ENCODE results near the gene GPX3.

The GPX3 gene

DNA sequence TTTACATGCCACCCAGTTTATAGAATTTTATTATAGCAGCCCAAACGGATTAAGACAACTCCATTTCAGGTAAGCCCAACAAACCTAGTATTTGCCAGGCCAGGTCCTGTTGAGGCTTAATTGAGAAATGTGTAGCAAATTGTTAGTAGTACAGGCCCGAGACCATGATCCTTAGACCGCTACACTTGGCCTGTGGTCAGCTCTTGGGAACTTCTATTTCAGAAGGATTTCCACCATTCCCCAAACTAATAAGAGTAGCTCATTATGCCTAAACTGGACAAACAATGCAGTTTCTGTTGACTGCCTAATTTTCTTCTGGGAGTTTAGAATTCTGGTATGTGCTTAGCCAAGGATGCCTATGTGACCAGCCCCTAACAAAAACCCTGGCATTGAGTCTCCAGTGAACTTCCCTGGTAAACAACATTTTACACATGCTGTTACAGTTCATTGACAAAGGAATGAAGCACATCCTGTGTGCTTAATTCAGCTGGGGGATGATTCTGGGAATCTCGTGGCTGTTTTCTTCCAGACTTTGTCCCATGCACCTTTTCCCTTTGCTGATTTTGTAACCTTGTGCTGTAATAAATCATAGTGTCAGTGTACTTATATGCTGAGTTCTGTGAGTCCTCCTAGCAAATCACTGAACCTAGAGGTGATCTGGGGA, 5.6 kb upstream of the GPX3 start:
- no peak for DNase-seq

DNA sequence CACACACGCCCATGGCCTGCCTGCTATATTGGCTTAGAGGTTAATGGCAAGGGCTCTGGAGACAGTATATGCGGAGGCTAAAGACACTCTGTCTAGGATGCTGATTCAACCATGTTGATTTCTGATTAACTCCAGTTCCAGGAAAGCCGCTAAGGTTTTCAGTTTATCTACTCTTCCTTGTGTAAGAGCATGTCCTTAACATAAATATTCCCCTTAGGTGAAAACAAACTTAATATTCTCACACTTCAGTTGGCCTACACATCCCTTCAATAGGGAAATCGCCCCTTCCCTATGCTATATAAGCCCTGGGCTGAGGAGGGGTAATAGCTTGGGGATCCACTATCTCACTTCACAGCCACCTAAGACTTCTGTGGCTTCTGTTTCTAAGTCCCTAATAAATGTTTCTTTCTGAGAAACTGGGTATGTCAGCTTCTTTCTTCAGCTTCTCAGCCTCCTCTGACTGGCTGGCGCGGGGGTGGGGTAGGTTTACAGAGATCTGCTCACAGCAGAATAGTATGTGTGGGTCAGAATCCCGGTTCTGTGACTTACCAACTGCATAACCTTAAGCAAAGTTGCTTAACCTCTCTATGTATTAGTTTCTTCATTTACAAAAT, 4.3 kb upstream of the GPX3 start:
- no peak for DNase-seq

DNA sequence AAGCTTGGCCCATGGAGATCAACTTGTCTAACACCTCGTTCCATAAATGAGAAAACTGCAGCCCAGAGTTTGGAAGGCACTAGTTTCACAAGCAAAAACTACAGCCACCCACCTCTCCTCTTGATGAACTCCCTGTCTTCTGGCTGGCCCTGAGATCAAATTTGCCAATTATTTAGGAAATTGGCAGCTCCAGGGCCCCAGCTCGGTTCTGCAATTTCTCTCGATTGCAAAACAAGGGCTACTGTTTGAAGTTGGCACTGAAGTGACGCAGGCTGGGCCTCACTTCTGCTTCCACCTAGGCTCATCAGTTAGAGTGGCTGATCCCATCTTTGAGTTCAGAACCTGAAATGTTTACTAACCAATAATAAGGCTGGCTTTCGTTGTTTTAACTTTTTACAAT, 3.7 kb upstream of the GPX3 start:
- DNase-seq = no peak

DNA sequence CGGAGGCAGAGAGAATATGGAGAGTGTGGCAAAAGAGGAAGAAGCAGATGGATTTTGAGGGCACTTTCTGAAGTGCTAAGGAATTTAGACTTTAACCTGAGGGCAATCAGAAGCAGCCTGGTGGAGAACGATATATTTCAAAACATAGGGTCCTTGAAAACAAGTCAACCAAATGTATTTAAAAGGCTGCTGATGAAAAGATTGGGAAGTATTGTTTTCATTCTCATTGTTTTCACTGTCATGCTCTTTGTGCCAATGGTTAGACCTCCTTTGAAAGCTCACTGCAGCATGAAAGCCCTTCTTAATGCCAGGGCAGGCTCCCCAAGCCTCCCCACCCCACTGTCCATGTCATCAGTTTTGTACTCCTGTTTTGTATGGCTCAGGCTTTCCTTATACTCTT, 2.5 kb upstream of the GPX3 start:
- DNase-seq = no peak

DNA sequence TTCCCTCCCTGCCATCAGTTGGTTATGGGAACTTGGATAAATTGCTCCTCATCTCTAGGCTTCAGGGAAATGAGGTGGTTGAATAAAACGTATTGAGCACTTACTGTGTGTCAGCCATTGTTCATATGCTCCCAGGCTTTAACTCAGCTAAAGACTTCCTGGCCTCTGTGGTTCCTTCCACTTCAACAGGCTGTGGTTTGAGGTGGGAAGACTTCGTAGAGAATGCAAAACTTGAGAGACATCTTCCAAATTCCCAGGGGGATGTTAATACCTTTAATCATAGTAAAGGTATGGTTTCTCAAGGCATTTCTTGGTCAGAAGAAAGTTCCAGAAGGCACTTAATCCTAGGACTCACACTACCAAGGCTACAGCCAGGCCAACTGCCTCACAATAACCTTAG, 1.5 kb upstream of the GPX3 start:
- no peak for DNase-seq

DNA sequence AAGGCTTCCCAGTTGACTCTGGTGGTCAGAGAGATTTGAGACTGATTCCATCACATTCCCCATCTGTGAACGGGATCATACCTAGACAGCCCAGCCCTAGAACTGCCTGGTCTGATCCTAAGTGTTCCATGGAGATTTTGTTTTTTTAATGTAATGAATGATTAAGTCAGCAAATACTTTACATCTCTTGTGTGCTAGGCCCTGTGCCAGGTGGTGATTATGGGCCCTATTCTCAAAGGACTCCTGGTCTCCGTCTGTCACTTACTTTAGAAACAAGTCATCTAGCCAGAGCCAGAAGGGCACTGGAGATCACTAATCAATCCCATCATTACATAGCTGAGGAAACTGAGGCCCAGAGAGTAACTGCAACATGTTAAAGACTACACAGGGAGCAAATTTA, 1.1 kb upstream of the GPX3 start:
- no peak for DNase-seq

DNA sequence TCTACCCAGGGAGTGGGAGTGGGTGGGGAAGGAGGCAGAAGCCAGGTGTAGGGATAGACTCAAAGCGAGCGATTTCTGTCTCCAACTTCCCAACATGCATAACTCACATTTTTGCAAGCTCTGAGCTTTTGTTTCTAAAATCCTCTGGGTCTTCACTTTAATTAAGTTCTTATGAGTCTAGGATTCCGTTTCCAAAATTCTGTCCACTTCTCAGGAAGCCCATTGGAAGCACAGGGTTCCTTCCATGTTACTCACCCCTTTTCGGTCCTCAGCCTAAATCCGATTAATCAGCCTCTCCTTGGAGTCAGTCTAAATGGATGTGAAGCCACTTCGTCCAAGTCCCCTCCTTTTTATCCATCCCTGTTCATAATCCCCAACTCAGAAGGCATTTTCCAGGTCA, 1.4 kb downstream of the GPX3 start:
- no peak for DNase-seq

DNA sequence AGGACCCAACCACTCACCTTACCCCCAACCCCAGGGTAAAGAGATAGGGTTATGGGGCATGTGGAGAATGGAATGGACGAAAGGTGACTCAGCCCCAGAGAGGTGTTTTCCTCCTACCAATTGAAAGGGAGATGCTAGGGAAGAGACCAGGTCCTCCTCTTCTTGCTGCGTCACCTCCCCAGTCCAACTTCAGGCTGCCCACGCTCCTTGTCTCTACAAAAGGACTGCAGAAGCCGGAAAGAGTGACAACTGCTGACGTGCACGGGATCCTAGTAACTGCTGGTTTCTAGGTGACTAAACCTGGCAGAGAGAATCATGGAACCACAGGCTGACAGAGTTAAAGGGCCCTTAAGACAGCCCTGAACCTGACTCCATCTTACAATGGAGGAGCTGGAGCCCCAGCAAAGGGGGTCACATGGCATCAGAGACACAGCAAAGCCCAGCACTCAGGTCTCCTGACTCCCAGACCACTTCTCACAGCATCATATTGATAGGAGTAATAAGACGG, 2.2 kb downstream of the GPX3 start:
- no peak for DNase-seq

DNA sequence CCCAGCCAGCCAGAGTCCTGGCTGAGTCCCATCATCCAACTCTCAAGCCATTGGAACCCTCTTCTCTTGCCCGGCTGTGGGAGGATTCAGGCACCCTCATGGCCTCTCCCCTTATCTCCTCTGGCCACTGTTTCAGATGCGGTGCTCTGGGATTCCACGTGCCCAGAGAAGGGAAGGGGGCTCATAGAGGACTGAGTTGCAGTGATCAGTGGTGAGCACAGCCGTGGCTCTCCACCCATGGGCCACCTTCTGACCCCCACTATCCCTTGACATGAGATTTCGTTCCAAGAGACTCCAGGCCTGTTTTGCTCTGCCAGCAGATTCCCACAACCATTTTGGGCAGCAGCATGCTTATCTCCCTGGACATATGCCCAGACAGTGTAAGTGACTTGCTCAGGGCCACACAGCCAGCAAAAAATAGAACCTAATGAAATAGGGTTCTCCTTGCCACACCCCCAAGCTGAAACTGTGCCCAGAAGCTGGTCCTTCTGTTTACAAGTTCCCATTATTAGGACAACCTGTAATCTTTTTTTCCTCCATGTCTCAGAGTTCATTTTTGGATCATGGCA, 2.7 kb downstream of the GPX3 start:
- DNase-seq = no peak

DNA sequence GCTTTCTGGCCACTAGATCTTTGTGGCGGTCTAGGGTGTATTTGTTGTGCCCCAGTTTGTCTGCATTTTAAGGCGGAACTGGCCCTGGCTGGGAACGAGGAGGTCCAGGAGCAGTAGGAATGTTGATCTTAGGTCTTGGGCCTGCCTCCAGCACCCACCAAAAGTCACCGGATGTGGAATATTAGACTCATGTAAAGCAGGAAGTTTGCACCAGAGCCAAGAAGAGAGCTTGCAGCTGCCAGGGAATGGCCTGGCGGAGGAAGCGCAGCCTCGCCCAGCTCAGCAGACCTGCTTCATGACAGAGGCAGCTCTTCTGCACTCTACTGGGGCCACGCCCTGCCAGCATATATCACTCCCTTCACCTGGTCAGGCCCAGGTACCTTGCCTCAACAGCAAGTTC, 3.3 kb downstream of the GPX3 start:
- no peak for DNase-seq

DNA sequence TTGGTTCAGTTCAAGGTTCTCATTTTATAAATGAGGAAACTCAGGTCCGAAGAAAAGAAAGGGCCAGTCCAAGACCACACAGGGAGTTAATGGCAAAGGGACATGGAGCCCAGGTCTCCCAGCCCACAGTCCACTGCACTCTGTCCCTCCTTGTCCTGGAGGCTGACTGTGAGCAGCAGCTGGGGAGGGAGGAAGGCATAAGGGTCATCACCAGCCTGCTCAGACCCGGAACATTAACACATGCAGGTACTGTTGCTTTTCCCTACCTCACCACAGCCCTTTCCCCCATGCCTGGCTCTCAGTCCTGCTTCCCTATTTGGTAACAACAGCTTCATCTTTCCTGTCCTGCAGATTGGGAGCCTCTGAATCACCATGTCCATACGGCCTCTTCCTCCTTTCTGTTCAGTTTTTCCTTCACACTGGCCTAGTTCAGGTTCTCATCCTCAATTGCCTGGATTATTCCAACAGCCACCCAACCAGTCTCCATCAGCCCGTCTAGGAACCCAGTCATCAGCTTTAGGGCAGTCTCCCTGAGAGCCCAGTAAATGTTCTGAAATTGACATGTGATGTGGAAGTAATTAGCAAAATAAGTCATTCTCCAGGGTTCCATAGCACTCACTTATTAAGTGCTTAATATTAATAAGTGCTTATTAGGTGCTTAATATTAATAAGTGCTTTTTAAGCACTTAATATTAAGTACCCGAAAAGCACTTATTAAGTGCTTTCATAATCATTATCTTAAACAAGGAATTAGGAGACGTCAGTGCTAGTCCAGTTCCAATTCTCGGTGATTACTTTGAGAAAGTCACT, 4.3 kb downstream of the GPX3 start:
- no peak for DNase-seq

DNA sequence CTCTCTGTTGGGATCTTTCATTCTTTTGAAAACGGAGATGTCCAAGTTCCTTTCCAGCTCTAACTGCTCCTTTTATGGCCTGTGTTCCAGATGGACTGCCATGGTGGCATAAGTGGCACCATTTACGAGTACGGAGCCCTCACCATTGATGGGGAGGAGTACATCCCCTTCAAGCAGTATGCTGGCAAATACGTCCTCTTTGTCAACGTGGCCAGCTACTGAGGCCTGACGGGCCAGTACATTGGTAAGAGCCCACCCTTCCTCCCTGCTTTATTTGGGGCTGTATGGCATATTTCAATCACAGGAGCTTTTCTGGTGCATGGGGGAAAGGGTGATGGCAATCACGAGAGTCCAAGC, 4.8 kb downstream of the GPX3 start:
- no peak for DNase-seq

DNA sequence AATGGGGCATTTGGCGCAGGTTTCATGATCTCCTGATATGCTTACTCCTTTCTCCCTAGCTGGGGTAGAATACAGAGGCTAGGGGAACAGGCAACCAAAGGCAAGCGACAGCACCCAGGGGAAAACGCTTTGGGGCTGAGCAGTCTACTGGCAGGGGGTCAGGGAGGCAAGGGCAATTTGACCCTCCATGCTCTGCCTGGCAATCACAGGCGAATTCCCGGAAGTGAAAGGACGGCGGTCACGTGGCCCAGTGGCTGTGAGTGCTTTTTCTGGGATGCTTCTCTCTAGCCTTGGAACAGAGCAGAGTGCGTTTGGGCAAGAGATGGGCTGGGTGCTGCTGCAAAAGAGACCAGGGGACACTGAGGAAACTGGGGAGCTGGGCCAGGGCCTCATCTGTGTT, 5.7 kb downstream of the GPX3 start:
- DNase-seq = no peak

DNA sequence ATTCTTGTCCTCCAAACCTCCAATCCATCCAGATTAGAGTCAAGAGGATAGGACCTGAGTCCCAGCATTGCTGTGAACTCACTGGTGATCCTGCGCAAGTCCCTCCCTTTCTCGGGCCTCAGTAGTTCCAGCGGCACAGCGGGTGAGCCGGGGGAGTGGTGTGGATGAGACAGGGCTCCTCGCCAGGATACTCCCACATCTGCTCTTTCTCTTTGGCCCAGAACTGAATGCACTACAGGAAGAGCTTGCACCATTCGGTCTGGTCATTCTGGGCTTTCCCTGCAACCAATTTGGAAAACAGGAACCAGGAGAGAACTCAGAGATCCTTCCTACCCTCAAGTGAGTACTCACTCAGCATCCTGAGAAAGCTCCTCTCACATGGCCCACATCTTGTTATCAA, 6.3 kb downstream of the GPX3 start:
- no peak for DNase-seq

DNA sequence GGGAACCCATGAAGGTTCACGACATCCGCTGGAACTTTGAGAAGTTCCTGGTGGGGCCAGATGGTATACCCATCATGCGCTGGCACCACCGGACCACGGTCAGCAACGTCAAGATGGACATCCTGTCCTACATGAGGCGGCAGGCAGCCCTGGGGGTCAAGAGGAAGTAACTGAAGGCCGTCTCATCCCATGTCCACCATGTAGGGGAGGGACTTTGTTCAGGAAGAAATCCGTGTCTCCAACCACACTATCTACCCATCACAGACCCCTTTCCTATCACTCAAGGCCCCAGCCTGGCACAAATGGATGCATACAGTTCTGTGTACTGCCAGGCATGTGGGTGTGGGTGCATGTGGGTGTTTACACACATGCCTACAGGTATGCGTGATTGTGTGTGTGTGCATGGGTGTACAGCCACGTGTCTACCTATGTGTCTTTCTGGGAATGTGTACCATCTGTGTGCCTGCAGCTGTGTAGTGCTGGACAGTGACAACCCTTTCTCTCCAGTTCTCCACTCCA, 7.6 kb downstream of the GPX3 start:
- no peak for DNase-seq

DNA sequence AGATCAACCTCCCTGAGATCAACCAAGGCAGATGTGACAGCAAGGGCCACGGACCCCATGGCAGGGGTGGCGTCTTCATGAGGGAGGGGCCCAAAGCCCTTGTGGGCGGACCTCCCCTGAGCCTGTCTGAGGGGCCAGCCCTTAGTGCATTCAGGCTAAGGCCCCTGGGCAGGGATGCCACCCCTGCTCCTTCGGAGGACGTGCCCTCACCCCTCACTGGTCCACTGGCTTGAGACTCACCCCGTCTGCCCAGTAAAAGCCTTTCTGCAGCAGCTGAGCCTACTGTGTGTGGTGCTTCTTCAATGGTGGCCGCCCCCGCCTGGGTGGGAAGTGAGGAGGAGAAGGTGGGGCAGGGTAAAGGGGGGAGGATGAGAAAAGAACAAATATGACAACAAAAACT, 8.3 kb downstream of the GPX3 start:
- DNase-seq = no peak

DNA sequence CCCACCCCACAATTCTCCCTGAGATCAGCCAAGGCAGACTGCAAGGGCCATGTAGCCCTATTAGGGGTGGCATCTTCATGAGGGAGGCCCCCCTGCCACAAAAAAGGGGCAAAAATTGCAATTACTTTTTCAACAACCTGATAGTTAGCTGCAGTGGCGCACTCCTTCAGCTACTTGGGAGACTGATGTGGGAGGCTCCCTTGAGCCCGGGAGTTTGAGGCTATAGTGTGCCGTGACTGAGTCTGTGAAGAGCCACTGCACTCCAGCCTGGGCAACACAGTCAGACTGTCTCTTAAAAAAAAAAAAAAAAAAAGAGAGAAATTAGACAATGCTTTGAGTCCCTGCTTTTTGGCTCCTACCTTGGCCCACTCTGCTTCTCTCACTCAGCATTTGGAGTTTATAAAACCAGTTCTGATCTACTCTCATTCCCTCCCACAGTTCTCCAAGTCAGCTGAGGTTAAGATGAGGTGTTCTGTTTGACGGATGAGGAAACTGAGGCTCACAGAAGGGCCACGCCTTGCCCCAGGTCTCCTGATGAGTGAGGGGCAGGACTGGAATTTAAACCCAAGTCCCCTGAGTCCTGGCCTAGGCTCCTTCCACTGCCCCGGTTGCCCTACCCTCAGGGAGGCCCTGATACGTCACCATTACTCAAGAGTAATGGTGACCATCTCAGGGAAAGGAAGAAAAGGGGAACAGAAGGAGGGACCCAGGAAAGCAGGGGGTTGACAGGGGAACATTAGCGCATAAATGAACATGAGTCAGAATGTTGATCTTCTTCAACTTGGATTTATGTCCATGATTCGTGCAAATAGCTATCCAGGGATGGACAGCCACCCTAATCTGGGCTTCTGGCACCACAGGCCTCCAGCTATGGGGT, 9.0 kb downstream of the GPX3 start:
- DNase-seq = no peak

DNA sequence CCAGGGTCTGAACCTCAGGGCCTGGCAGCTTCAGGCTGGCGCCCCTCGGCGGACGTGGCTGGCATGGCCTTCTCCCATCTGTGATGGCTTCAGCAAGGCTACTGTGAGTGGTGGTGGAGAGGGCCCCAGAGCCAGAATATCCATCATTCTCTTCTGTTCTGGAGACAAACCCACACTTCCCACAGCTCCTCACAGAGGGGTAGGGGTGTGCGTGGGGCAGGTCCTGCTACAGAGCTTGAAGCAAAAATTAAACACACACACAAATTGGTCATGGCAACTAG, 9.6 kb downstream of the GPX3 start:
- no peak for DNase-seq

DNA sequence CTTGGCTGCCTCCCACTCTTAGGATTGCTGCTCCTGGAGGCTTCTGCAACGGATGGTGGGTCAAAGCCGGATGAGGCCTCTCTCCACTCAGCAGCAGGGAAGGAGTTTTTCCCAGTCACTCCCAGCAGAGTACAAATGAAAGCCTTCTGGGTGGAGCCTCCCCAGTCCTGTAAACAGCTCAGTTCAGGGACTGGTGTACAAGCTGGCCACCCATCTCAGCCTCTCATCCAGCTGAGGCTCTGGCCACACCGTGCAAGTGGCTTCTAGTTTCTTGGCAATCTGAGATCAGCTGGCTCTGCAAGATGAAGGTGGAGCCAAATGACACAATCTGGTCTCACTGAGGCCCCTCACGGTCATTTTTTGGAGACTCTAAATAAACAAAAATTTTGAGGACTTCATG, 10.0 kb downstream of the GPX3 start:
- no peak for DNase-seq

DNA sequence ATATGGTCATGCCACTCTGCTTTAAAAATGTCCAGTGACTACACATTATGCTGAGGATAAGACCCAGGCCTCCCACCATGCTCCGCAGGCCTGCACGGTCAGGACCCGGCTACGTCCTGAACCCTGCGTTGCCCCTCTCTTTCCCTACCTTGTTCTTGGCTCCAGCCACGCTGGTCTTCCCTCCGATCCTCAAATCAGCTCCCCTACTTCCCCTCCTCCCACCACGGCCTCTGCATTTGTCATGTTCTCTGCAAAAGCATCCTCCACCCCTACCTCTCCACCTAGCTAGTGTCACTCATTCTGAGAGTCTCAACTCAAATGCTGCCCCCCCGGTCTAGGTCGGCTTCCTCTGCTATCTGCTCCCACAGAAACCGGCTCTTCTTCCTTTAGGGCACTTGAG, 11.2 kb downstream of the GPX3 start:
- no peak for DNase-seq

DNA sequence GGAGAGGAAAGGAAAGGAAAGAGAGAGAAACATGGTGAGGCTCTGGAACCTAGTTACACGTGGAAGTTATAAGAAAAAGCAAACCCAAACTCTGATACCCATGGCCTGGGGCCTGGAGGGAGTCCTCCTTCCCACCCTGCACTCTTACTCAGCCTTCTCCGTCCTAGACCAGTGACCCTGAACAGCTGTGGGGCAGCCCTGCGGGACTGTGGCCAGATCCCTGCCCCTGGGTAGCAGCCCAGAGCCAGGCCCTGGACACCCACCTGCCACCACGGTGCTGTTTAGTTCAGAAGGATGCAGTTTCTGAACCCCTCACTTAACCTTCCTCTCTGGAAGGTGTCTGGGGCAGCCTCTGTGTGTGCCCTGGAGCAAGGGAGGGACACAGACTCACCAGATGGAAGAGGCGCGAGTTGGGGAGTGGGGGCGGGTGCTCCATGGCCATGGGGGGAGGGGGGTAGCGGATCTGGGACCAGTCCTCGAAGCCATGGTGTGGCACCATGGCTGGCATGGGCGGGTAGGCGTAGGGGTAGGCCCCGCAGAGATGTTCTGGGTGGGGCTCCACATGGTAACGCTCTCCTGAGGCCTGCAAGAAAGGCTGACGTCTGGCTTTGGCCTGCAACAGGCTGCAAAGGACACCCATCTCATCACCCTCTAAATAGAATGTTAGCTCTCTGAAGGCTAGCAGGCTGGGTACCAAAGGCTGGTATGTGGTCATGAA, 13.0 kb downstream of the GPX3 start:
- no peak for DNase-seq
